ENCODE data around the gene LRRC73. TPM values are rescaled to one million over a fixed set of nuclear protein-coding genes. Genes with fewer than 3 reads are reported as not detected.

LRRC73 gene
- total and polyA plus RNA-seq, 9 of the 15 experiments (the other 6 are each of a cell fraction or from before 2014, with no cell fraction given), result 0.07 to 0.55 (median 0.16) TPM; not detected in 3

DNA sequence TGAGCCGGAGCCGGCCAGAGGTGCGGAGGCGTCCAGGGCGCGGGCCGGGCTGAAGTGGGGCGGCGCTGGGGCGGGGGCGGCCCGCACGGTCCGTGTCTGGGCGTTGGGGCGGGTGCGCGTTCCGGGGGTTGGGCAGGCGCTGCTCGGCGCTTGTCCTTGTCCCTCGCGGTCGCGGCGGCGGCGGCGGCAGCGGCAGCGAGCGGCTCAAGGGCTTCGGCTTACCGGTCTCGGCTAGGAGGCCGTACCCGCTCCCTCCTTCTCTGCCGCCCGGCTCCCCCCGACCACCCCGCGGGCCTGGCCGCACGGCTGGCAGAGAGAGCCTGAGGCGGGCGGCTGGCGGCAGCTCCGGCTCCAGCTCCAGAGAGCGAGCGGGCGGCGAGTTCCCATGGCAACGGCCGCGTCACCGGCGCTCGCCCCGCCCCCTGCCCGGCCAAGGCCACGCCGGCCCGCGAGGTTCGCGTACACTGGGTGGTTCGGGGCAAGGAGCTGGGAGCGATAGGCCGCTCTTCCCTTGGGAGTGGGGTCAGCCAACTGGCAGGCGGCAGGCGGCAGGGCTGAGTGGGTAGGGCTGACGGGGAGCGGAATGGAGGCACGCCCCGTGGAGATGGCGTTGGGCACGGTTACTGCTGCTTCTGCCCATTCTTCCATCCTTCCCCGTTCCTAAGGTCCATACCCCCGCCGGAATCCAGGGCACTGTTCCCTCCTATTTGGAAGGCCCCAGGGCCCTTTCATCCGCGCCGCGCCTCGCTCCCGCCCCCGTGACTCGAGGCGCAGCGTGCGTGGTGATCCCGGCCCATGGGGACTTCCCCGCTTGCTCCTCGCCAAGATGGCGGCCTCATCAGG is at the start of gene LRRC73 (continued):
- TF ChIP-seq SIN3B (IDR thresholded peaks at IDR 0.05; ENCODE audit: low read depth) (peak; percentile 64), ZNF263 (CRISPR knock-in tag; IDR thresholded peaks at IDR 0.05; ENCODE audit: borderline replicate concordance) (peak; percentile 46; the same call in 1 of the 2 replicates), NR4A1 (CRISPR knock-in tag; IDR thresholded peaks at IDR 0.05) (no peak), NR4A1 (tag; IDR thresholded peaks at IDR 0.05) (no peak), KDM2B (CRISPR knock-in tag; IDR thresholded peaks at IDR 0.05) (peak; percentile 16; the same call in 1 of the 2 replicates), TBP (optimal IDR thresholded peaks at IDR 0.05; ENCODE audit: low read depth, low read length) (peak; percentile 19), PHF21A (IDR thresholded peaks at IDR 0.05; ENCODE audit: borderline replicate concordance, low read depth) (no peak), YY1 (IDR thresholded peaks at IDR 0.05; ENCODE audit: borderline replicate concordance in 1 of 3, control insufficient read depth in 1 of 3, extremely low read depth in 1 of 3, insufficient read depth in 3 of 3, insufficient read length in 1 of 3, insufficient replicate concordance in 2 of 3, low read depth in 1 of 3, low read length in 2 of 3) (peak in 1 of 3 experiments; percentile 69), SUPT5H (IDR thresholded peaks at IDR 0.05) (peak; percentile 77), CHCHD3 (CRISPR knock-in tag; IDR thresholded peaks at IDR 0.05) (peak; percentile 74; the same call in 1 of the 2 replicates), CEBPG (CRISPR knock-in tag; IDR thresholded peaks at IDR 0.05) (no peak), CEBPG (tag; conservative IDR thresholded peaks at IDR 0.05 in 1 of 2, IDR thresholded peaks at IDR 0.05 in 1 of 2) (no peak), NFIC (IDR thresholded peaks at IDR 0.05) (0 out of 2 replicates have a peak, but pooled peaks have one; percentile 8), PHB2 (IDR thresholded peaks at IDR 0.05; ENCODE audit: low read depth) (no peak), SAFB (IDR thresholded peaks at IDR 0.05; ENCODE audit: borderline replicate concordance, low read depth, low read length) (no peak), ATF1 (CRISPR knock-in tag; IDR thresholded peaks at IDR 0.05) (no peak), ATF1 (tag; IDR thresholded peaks at IDR 0.05) (peak; percentile 95), ZNF41 (CRISPR knock-in tag; conservative IDR thresholded peaks at IDR 0.05) (no peak), TRIM24 (IDR thresholded peaks at IDR 0.05) (no peak), MECOM (CRISPR knock-in tag; IDR thresholded peaks at IDR 0.05) (no peak), HMGN3 (IDR thresholded peaks at IDR 0.05; ENCODE audit: borderline replicate concordance, extremely low read depth, insufficient read length, low read depth, low read length) (peak; percentile 82)
- TF ChIP-seq, protein P1, sequence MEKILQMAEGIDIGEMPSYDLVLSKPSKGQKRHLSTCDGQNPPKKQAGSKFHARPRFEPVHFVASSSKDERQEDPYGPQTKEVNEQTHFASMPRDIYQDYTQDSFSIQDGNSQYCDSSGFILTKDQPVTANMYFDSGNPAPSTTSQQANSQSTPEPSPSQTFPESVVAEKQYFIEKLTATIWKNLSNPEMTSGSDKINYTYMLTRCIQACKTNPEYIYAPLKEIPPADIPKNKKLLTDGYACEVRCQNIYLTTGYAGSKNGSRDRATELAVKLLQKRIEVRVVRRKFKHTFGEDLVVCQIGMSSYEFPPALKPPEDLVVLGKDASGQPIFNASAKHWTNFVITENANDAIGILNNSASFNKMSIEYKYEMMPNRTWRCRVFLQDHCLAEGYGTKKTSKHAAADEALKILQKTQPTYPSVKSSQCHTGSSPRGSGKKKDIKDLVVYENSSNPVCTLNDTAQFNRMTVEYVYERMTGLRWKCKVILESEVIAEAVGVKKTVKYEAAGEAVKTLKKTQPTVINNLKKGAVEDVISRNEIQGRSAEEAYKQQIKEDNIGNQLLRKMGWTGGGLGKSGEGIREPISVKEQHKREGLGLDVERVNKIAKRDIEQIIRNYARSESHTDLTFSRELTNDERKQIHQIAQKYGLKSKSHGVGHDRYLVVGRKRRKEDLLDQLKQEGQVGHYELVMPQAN (IDR thresholded peaks at IDR 0.05; ENCODE audit: borderline replicate concordance), result peak; percentile 59; the same call in 1 of the 2 replicates
- TF ChIP-seq, protein P2, sequence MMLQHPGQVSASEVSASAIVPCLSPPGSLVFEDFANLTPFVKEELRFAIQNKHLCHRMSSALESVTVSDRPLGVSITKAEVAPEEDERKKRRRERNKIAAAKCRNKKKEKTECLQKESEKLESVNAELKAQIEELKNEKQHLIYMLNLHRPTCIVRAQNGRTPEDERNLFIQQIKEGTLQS (IDR thresholded peaks at IDR 0.05), result no peak
- TF ChIP-seq, protein P2 (CRISPR knock-in tag; conservative IDR thresholded peaks at IDR 0.05), result 0 out of 2 replicates have a peak, but pooled peaks have one; percentile 29
- TF ChIP-seq, protein P3, sequence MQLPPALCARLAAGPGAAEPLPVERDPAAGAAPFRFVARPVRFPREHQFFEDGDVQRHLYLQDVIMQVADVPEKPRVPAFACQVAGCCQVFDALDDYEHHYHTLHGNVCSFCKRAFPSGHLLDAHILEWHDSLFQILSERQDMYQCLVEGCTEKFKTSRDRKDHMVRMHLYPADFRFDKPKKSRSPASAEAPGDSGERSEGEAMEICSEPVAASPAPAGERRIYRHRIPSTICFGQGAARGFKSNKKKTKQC (CRISPR knock-in tag; IDR thresholded peaks at IDR 0.05), result peak; percentile 33; the same call in 1 of the 2 replicates

Data from K562 (cell line).